ENCODE measurements around the gene MRPS23.

DNA sequence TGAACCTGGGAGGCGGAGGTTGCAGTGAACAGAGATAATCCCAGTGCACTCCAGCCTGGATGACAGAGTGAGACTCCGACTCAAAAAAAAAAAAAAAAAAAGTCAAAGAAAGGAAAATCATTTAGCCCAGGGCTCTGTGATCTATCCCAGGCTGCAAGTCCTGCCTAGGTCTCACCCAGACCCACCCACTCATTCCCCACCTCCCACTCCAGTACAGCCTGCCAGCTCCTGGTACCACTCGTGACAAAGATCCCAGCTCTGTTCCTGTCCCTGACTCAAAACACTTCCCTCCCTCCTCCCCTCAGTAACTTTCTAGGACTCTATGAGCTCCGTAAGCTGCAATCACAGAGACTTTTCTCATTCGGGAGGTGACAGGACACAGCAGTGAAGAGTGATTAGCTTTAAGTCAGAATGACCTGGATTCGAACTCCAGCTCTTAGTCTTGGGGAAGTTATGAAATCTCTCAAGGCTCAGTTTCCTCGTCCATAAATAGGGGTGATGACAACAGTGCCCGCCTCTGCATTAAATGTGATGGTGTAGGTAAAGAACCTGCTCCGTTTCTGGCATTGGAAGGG is 28.0 kb upstream of the MRPS23 start:
- TF ChIP-seq POLR2AphosphoS5 (IDR thresholded peaks at IDR 0.05; ENCODE audit: low read depth, low read length) (no peak), TAF1 (IDR thresholded peaks at IDR 0.05; ENCODE audit: borderline replicate concordance, low read depth, low read length) (no peak)
